ENCODE measurements around the gene C11orf65. TPM values are rescaled to one million over a fixed set of nuclear protein-coding genes. Genes with fewer than 3 reads are reported as not detected.

Gene C11orf65
- total RNA-seq, 1 donor from 2014 or later, result 0.67 TPM

- peaks cover 3% of the 10 kb centered on the region for H3K4me1 Mint-ChIP-seq (ENCODE audit: low read depth)
- H3K9me3 Mint-ChIP-seq (ENCODE audit: low read depth), result peaks cover under 1% of the 10 kb centered on the region
- no peak for DNase-seq (ENCODE audit: low spot score, unreplicated experiment)
- H3K27me3 Mint-ChIP-seq, result no peaks in the 10 kb centered on the region
- H3K36me3 Mint-ChIP-seq (ENCODE audit: insufficient read depth), result peaks cover 53% of the 10 kb centered on the region
- TF ChIP-seq CTCF (IDR thresholded peaks at IDR 0.05; ENCODE audit: unreplicated experiment), result no peak
- H3K4me3 Mint-ChIP-seq (ENCODE audit: low read depth), result no peak overlapping the region
- peak overlapping the region; percentile 3 for H3K27ac Mint-ChIP-seq
These were observed 41.6 kb upstream of the C11orf65 start for GRCh38 chr11:108508653-108509593.

DNA sequence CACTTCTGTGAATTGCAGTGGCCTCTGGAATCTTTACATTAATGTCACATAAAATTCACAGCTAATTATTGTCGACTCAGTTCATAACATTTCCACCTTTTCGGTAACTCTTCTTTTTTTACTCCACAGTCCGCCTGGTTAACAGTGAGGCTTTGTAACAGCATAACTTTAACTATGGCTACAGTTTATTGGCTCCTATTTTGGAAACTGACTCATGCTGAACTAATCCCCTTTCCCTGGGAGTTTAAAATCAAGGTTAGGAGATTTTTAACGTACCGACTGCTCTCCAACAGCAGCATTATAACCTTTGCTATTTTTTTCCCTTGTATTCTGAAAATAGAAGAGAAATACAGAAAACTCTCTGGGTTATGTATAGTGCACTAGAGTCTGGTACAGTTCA is 34.1 kb upstream of the C11orf65 start:
- Mint-ChIP-seq H3K27ac (no peak overlapping the region), H3K4me3 (ENCODE audit: low read depth) (no peak overlapping the region)
- no peak for TF ChIP-seq CTCF (IDR thresholded peaks at IDR 0.05; ENCODE audit: unreplicated experiment)

DNA sequence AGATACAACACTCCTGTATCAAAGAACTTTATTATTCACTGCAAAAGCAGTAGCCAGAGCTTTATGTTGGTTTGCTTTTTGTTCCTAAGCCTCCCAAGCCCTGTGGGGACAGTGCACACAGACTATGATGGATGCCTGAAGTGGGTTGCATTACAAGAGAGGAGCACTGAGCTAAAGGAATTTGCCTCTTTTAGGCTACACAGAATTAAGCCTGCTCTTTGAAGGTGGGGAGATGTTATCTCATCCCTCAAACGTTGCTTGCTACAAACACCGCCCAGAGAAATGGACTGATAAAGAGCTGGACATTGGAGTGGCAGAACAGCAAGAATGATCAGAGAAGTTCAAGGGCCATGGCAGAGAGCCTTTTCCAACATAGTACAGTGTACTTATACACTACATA is 33.4 kb upstream of the C11orf65 start:
- H3K4me3 Mint-ChIP-seq (ENCODE audit: low read depth), result no peak overlapping the region
- no peak for TF ChIP-seq CTCF (IDR thresholded peaks at IDR 0.05; ENCODE audit: unreplicated experiment)
- peaks cover 29% of the 10 kb centered on the region for H3K4me1 Mint-ChIP-seq (ENCODE audit: low read depth)
- H3K27ac Mint-ChIP-seq, result no peak overlapping the region
- no peak for DNase-seq (ENCODE audit: low spot score, unreplicated experiment)
- peaks cover 1% of the 10 kb centered on the region for H3K36me3 Mint-ChIP-seq (ENCODE audit: insufficient read depth)
- H3K27me3 Mint-ChIP-seq, result no peaks in the 10 kb centered on the region
- no peaks in the 10 kb centered on the region for H3K9me3 Mint-ChIP-seq (ENCODE audit: low read depth)

More for the DNA sequence above, 34.1 kb upstream of the C11orf65 start:
- DNase-seq (ENCODE audit: low spot score, unreplicated experiment), result no peak
- Mint-ChIP-seq H3K36me3 (ENCODE audit: insufficient read depth) (peaks cover 1% of the 10 kb centered on the region), H3K9me3 (ENCODE audit: low read depth) (no peaks in the 10 kb centered on the region), H3K27me3 (no peaks in the 10 kb centered on the region), H3K4me1 (ENCODE audit: low read depth) (peaks cover 28% of the 10 kb centered on the region)

GRCh38 chr11:108500169-108500568 is 32.8 kb upstream of the C11orf65 start:
- Mint-ChIP-seq H3K4me1 (ENCODE audit: low read depth) (peaks cover 29% of the 10 kb centered on the region), H3K36me3 (ENCODE audit: insufficient read depth) (peaks cover 1% of the 10 kb centered on the region), H3K27me3 (no peaks in the 10 kb centered on the region), H3K9me3 (ENCODE audit: low read depth) (no peaks in the 10 kb centered on the region), H3K4me3 (ENCODE audit: low read depth) (peak overlapping the region; percentile 40), H3K27ac (peak overlapping the region; percentile 67)
- no peak for TF ChIP-seq CTCF (IDR thresholded peaks at IDR 0.05; ENCODE audit: unreplicated experiment)
- no peak for DNase-seq (ENCODE audit: low spot score, unreplicated experiment)

GRCh38 chr11:108498816-108499408 is 31.6 kb upstream of the C11orf65 start:
- Mint-ChIP-seq H3K27me3 (no peaks in the 10 kb centered on the region), H3K4me3 (ENCODE audit: low read depth) (peak overlapping the region; percentile 81), H3K27ac (peak overlapping the region; percentile 77), H3K9me3 (ENCODE audit: low read depth) (no peaks in the 10 kb centered on the region), H3K4me1 (ENCODE audit: low read depth) (peaks cover 29% of the 10 kb centered on the region), H3K36me3 (ENCODE audit: insufficient read depth) (peaks cover 1% of the 10 kb centered on the region)
- DNase-seq (ENCODE audit: low spot score, unreplicated experiment), result no peak
- no peak for TF ChIP-seq CTCF (IDR thresholded peaks at IDR 0.05; ENCODE audit: unreplicated experiment)
